ENCODE results near the gene GABRE. TPM values are rescaled to one million over a fixed set of nuclear protein-coding genes. Genes with fewer than 3 reads are reported as not detected.

Gene GABRE
- total RNA-seq, 1 experiment from 2014 or later: 19.3 TPM

DNA sequence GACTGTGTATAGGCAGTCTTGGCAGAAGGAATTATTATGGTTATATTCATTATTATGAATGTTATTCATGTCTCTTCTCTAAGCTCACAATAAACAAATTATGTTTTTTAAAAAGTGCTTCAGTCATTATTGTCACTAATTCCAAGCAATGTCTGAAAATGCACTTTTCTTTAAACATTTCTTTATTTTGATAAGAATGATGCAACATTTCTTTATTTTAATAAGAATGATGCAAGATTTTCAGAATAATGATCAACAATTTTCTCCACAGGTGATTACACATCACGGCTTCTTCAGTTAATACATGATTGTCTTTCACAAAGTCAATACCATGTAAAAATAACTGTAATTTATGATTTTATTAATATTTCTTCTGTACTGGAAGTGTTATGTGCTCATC is 39.1 kb downstream of the GABRE start:
- H3K36me3 Mint-ChIP-seq (ENCODE audit: insufficient read depth, unreplicated experiment): no peaks in the 10 kb centered on the region
- H3K4me1 Mint-ChIP-seq (ENCODE audit: insufficient read depth, unreplicated experiment): no peaks in the 10 kb centered on the region
- DNase-seq (ENCODE audit: unreplicated experiment): no peak
- CTCF ChIA-PET: no interaction called here
- no peak overlapping the region for H3K4me3 Mint-ChIP-seq (ENCODE audit: unreplicated experiment)
- POLR2A ChIA-PET: no interaction called here
- intact Hi-C loops (cut with micrococcal nuclease): no loop called here
- H3K27me3 Mint-ChIP-seq (ENCODE audit: insufficient read depth, unreplicated experiment): no peaks in the 10 kb centered on the region
- no TSS peak for BruUV-seq (replicated peaks)
- peaks cover 2% of the 10 kb centered on the region for H3K9me3 Mint-ChIP-seq (ENCODE audit: unreplicated experiment)
- H3K27ac Mint-ChIP-seq (ENCODE audit: low read depth, unreplicated experiment): no peak overlapping the region
- TF ChIP-seq, protein P1, sequence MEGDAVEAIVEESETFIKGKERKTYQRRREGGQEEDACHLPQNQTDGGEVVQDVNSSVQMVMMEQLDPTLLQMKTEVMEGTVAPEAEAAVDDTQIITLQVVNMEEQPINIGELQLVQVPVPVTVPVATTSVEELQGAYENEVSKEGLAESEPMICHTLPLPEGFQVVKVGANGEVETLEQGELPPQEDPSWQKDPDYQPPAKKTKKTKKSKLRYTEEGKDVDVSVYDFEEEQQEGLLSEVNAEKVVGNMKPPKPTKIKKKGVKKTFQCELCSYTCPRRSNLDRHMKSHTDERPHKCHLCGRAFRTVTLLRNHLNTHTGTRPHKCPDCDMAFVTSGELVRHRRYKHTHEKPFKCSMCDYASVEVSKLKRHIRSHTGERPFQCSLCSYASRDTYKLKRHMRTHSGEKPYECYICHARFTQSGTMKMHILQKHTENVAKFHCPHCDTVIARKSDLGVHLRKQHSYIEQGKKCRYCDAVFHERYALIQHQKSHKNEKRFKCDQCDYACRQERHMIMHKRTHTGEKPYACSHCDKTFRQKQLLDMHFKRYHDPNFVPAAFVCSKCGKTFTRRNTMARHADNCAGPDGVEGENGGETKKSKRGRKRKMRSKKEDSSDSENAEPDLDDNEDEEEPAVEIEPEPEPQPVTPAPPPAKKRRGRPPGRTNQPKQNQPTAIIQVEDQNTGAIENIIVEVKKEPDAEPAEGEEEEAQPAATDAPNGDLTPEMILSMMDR (IDR thresholded peaks at IDR 0.05; ENCODE audit: unreplicated experiment): no peak

DNA sequence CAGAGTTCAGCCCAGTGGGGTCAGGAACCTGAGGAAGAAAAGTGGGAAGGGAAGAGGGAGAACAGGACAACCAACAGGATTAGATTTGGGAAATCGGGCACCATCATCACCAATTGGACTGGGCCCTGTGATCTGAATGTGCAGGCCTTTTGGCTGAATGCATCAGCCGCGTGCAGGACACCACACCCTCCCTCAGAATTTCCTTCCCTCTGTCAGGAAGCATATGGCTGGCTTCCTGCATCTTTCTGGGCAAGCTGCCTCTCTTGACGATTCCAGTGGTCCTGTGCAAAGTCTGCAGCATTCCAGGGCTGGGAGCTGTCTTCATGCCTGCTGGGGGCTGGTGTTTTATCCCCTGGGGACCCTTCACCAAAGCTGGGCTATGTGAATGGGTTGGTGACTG is 45.4 kb downstream of the GABRE start:
- H3K27ac Mint-ChIP-seq (ENCODE audit: low read depth, unreplicated experiment): no peak overlapping the region
- no peaks in the 10 kb centered on the region for H3K36me3 Mint-ChIP-seq (ENCODE audit: insufficient read depth, unreplicated experiment)
- no peak for DNase-seq (ENCODE audit: unreplicated experiment)
- CTCF ChIA-PET: no interaction called here
- H3K4me1 Mint-ChIP-seq (ENCODE audit: insufficient read depth, unreplicated experiment): no peaks in the 10 kb centered on the region
- POLR2A ChIA-PET: no interaction called here
- BruUV-seq (replicated peaks): no TSS peak
- peaks cover 9% of the 10 kb centered on the region for H3K9me3 Mint-ChIP-seq (ENCODE audit: unreplicated experiment)
- TF ChIP-seq, protein P1 (IDR thresholded peaks at IDR 0.05; ENCODE audit: unreplicated experiment): no peak
- no peak overlapping the region for H3K4me3 Mint-ChIP-seq (ENCODE audit: unreplicated experiment)
- intact Hi-C loops (cut with micrococcal nuclease): no loop called here
- no peaks in the 10 kb centered on the region for H3K27me3 Mint-ChIP-seq (ENCODE audit: insufficient read depth, unreplicated experiment)

GRCh38 chrX:151923648-151924047 is 50.8 kb downstream of the GABRE start:
- CTCF ChIA-PET: no interaction called here
- Mint-ChIP-seq H3K27ac (ENCODE audit: low read depth, unreplicated experiment) (no peak overlapping the region), H3K4me1 (ENCODE audit: insufficient read depth, unreplicated experiment) (no peaks in the 10 kb centered on the region), H3K4me3 (ENCODE audit: unreplicated experiment) (no peak overlapping the region), H3K9me3 (ENCODE audit: unreplicated experiment) (no peaks in the 10 kb centered on the region), H3K27me3 (ENCODE audit: insufficient read depth, unreplicated experiment) (no peaks in the 10 kb centered on the region), H3K36me3 (ENCODE audit: insufficient read depth, unreplicated experiment) (no peaks in the 10 kb centered on the region)
- DNase-seq (ENCODE audit: unreplicated experiment): no peak
- BruUV-seq (replicated peaks): no TSS peak
- intact Hi-C loops (cut with micrococcal nuclease): no loop called here
- POLR2A ChIA-PET: no interaction called here
- TF ChIP-seq, protein P1 (IDR thresholded peaks at IDR 0.05; ENCODE audit: unreplicated experiment): no peak

GRCh38 chrX:151922692-151923091 is 51.8 kb downstream of the GABRE start:
- TF ChIP-seq, protein P1 (IDR thresholded peaks at IDR 0.05; ENCODE audit: unreplicated experiment): no peak
- Mint-ChIP-seq H3K27ac (ENCODE audit: low read depth, unreplicated experiment) (no peak overlapping the region), H3K27me3 (ENCODE audit: insufficient read depth, unreplicated experiment) (no peaks in the 10 kb centered on the region), H3K9me3 (ENCODE audit: unreplicated experiment) (no peaks in the 10 kb centered on the region), H3K4me3 (ENCODE audit: unreplicated experiment) (no peak overlapping the region), H3K4me1 (ENCODE audit: insufficient read depth, unreplicated experiment) (no peaks in the 10 kb centered on the region), H3K36me3 (ENCODE audit: insufficient read depth, unreplicated experiment) (no peaks in the 10 kb centered on the region)
- ChIA-PET CTCF (no interaction called here), POLR2A (no interaction called here)
- DNase-seq (ENCODE audit: unreplicated experiment): no peak
- intact Hi-C loops (cut with micrococcal nuclease): no loop called here
- BruUV-seq (replicated peaks): no TSS peak

Measured in MCF 10A (cell line).